ENCODE data around the gene MGA. TPM values are rescaled to one million over a fixed set of nuclear protein-coding genes. Genes with fewer than 3 reads are reported as not detected.

Gene MGA
- polyA plus RNA-seq, 1 donor (not counting 4 experiments of a cell fraction or from before 2014, with no cell fraction given): 6.3 TPM

- dilution Hi-C loops (cut with MboI; ENCODE audit: extremely low pct_ligation_motif_present, low sequenced_read_pairs): no loop called here
- no peaks in the 10 kb centered on the region for H3K9me3 ChIP-seq (ENCODE audit: control insufficient read depth, low read depth, low read length)
- no peak overlapping the region for H3K4me3 ChIP-seq (ENCODE audit: control insufficient read depth in 2 of 3, extremely low read depth in 1 of 3, insufficient read depth in 2 of 3, low read depth in 1 of 3, low read length in 3 of 3)
- H3K9me1 ChIP-seq (ENCODE audit: control insufficient read depth, extremely low read depth, insufficient read depth, low read length): no peaks in the 10 kb centered on the region
- TF ChIP-seq EZH2 (IDR thresholded peaks at IDR 0.05; ENCODE audit: low read length): no peak
- no peak for TF ChIP-seq CTCF (optimal IDR thresholded peaks at IDR 0.05 in 1 of 3, IDR thresholded peaks at IDR 0.05 in 1 of 3, conservative IDR thresholded peaks at IDR 0.05 in 1 of 3; ENCODE audit: extremely low read depth in 1 of 3, insufficient read depth in 2 of 3, low read length in 3 of 3)
- no peaks in the 10 kb centered on the region for H3K36me3 ChIP-seq (ENCODE audit: control insufficient read depth in 2 of 2, extremely low read depth in 1 of 2, insufficient read depth in 2 of 2, low read length in 2 of 2)
- H4K20me1 ChIP-seq (ENCODE audit: control insufficient read depth, extremely low read depth, insufficient read depth, low read length): no peaks in the 10 kb centered on the region
- DNase-seq (ENCODE audit: low read depth, low spot score) (no peak), FAIRE-seq (no peak)
- peaks cover 27% of the 10 kb centered on the region for H3K79me2 ChIP-seq (ENCODE audit: control insufficient read depth, insufficient read depth, low read length)
- no peaks in the 10 kb centered on the region for H3K27me3 ChIP-seq (ENCODE audit: control insufficient read depth, extremely low read depth, insufficient read depth, low read length)
- no peak overlapping the region for H3K4me2 ChIP-seq (ENCODE audit: control insufficient read depth, extremely low read depth, insufficient read depth, low read depth, low read length)
- H3K27ac ChIP-seq (ENCODE audit: control insufficient read depth, insufficient read depth, low read length): no peak overlapping the region
- no peaks in the 10 kb centered on the region for H3K4me1 ChIP-seq (ENCODE audit: control insufficient read depth, extremely low read depth, insufficient read depth, low read length)
- no peak overlapping the region for H3K9ac ChIP-seq (ENCODE audit: control insufficient read depth, extremely low read depth, insufficient read depth, low read length)
- H2AFZ ChIP-seq (ENCODE audit: control insufficient read depth, low read length): no peak overlapping the region
These were observed 29.6 kb downstream of the MGA start for GRCh38 chr15:41689834-41690233.

- H3K9ac ChIP-seq (ENCODE audit: control insufficient read depth, extremely low read depth, insufficient read depth, low read length): no peak overlapping the region
- H3K4me1 ChIP-seq (ENCODE audit: control insufficient read depth, extremely low read depth, insufficient read depth, low read length): no peaks in the 10 kb centered on the region
- no peak overlapping the region for H3K4me2 ChIP-seq (ENCODE audit: control insufficient read depth, extremely low read depth, insufficient read depth, low read depth, low read length)
- dilution Hi-C loops (cut with MboI; ENCODE audit: extremely low pct_ligation_motif_present, low sequenced_read_pairs): no loop called here
- no peak for DNase-seq (ENCODE audit: low read depth, low spot score)
- H2AFZ ChIP-seq (ENCODE audit: control insufficient read depth, low read length): no peak overlapping the region
- H4K20me1 ChIP-seq (ENCODE audit: control insufficient read depth, extremely low read depth, insufficient read depth, low read length): no peaks in the 10 kb centered on the region
- no peak for FAIRE-seq
- H3K27me3 ChIP-seq (ENCODE audit: control insufficient read depth, extremely low read depth, insufficient read depth, low read length): no peaks in the 10 kb centered on the region
- H3K36me3 ChIP-seq (ENCODE audit: control insufficient read depth in 2 of 2, extremely low read depth in 1 of 2, insufficient read depth in 2 of 2, low read length in 2 of 2): no peaks in the 10 kb centered on the region
- H3K9me1 ChIP-seq (ENCODE audit: control insufficient read depth, extremely low read depth, insufficient read depth, low read length): no peaks in the 10 kb centered on the region
- H3K79me2 ChIP-seq (ENCODE audit: control insufficient read depth, insufficient read depth, low read length): peaks cover 25% of the 10 kb centered on the region
- H3K9me3 ChIP-seq (ENCODE audit: control insufficient read depth, low read depth, low read length): no peaks in the 10 kb centered on the region
- TF ChIP-seq EZH2 (IDR thresholded peaks at IDR 0.05; ENCODE audit: low read length): no peak
- TF ChIP-seq CTCF (optimal IDR thresholded peaks at IDR 0.05 in 1 of 3, IDR thresholded peaks at IDR 0.05 in 1 of 3, conservative IDR thresholded peaks at IDR 0.05 in 1 of 3; ENCODE audit: extremely low read depth in 1 of 3, insufficient read depth in 2 of 3, low read length in 3 of 3): no peak
- H3K4me3 ChIP-seq (ENCODE audit: control insufficient read depth in 2 of 3, extremely low read depth in 1 of 3, insufficient read depth in 2 of 3, low read depth in 1 of 3, low read length in 3 of 3): no peak overlapping the region
- H3K27ac ChIP-seq (ENCODE audit: control insufficient read depth, insufficient read depth, low read length): no peak overlapping the region
These were observed 30.4 kb downstream of the MGA start for GRCh38 chr15:41690636-41691035.

All from keratinocyte (primary cell).